Stimulated activated CD4-positive, alpha-beta T cell treated with anti-CD3 and anti-CD28 coated beads, TNF-alpha, amount 100 ng/mL, for 48 hours (primary cell): ENCODE results near the gene RLIM.
"Not testable (repeated sequence)": the region's sequence is repeated elsewhere in the genome, so short reads cannot be mapped to it uniquely, and the experiment has no call there.

ENCODE experiments used
- DNase-seq, 3 donors: peaks; one replicate each; pipeline ENCODE4 v3.0.0-alpha.2; 2020; ENCODE audit warnings: low read depth in 3 of 3

The RLIM gene

GRCh38 chrX:74614093-74614909 is at the start of gene RLIM:
RLIM (minus strand) TSS chrX:74614624; CDS start chrX:74595977, 18,647 bp downstream.
- DNase-seq, result peak; percentile 76 to 88 (median 80)

- no peak for DNase-seq
These were observed 41.8 kb upstream of the RLIM start for GRCh38 chrX:74656079-74656745.

GRCh38 chrX:74654953-74655352 is 40.5 kb upstream of the RLIM start:
- not testable (repeated sequence) for DNase-seq

GRCh38 chrX:74636749-74637314 is 22.4 kb upstream of the RLIM start:
- no peak for DNase-seq

- DNase-seq, result no peak
These were observed 893 bp downstream of the RLIM start for GRCh38 chrX:74613370-74614092.

- no peak for DNase-seq
These were observed 7.6 kb downstream of the RLIM start for GRCh38 chrX:74606799-74607198.

GRCh38 chrX:74606342-74606741 is 8.1 kb downstream of the RLIM start:
- DNase-seq, result no peak

- DNase-seq, result no peak
These were observed 11.4 kb downstream of the RLIM start for GRCh38 chrX:74603040-74603439.

- no peak for DNase-seq
These were observed 12.3 kb downstream of the RLIM start for GRCh38 chrX:74602142-74602541.

- DNase-seq, result no peak
These were observed 20.8 kb downstream of the RLIM start for GRCh38 chrX:74593593-74593992.

- no peak for DNase-seq
These were observed 28.7 kb downstream of the RLIM start for GRCh38 chrX:74585766-74586165.

GRCh38 chrX:74579597-74580198 is 34.7 kb downstream of the RLIM start:
- no peak for DNase-seq

- DNase-seq, result no peak
These were observed 36.3 kb downstream of the RLIM start for GRCh38 chrX:74578137-74578536.

- DNase-seq, result no peak
These were observed 57.0 kb downstream of the RLIM start for GRCh38 chrX:74557378-74557777.

GRCh38 chrX:74551934-74552333 is 62.5 kb downstream of the RLIM start:
- no peak for DNase-seq

GRCh38 chrX:74550295-74550802 is 64.1 kb downstream of the RLIM start:
- DNase-seq, result peak; percentile 66 to 87 (median 66)

- no peak for DNase-seq
These were observed 67.4 kb downstream of the RLIM start for GRCh38 chrX:74546984-74547383.

- DNase-seq, result no peak
These were observed 68.4 kb downstream of the RLIM start for GRCh38 chrX:74545880-74546523.

- DNase-seq, result no peak
These were observed 73.7 kb downstream of the RLIM start for GRCh38 chrX:74540635-74541249.

GRCh38 chrX:74536832-74537371 is 77.5 kb downstream of the RLIM start:
- no peak for DNase-seq
